IPS-NIHi7 (cell line): ENCODE data around the gene EYS.
"Not testable (repeated sequence)": the region's sequence is repeated elsewhere in the genome, so short reads cannot be mapped to it uniquely, and the experiment has no call there.

Experiments
- DNase-seq: peaks from one replicate; pipeline ENCODE4 v3.0.0; 2012; ENCODE audit warnings: mixed read lengths; ENCODE audit errors: extremely low spot score

Gene EYS

GRCh38 chr6:64249115-64249514, 1457.9 kb downstream of the EYS start:
- no peak for DNase-seq

GRCh38 chr6:64243618-64244017, 1463.4 kb downstream of the EYS start:
- DNase-seq: no peak

- DNase-seq: not testable (repeated sequence)
Measured at GRCh38 chr6:64238908-64239307, 1468.1 kb downstream of the EYS start.

- no peak for DNase-seq
Measured at GRCh38 chr6:64238071-64238470, 1469.0 kb downstream of the EYS start.

- no peak for DNase-seq
Measured at GRCh38 chr6:64233746-64234145, 1473.3 kb downstream of the EYS start.

GRCh38 chr6:64231928-64232327, 1475.1 kb downstream of the EYS start:
- no peak for DNase-seq

GRCh38 chr6:64230530-64230929, 1476.5 kb downstream of the EYS start:
- no peak for DNase-seq

- DNase-seq: no peak
Measured at GRCh38 chr6:64227863-64228262, 1479.2 kb downstream of the EYS start.

GRCh38 chr6:64225503-64225902, 1481.5 kb downstream of the EYS start:
- no peak for DNase-seq

GRCh38 chr6:64224819-64225218, 1482.2 kb downstream of the EYS start:
- DNase-seq: no peak

GRCh38 chr6:64221776-64222175, 1485.2 kb downstream of the EYS start:
- no peak for DNase-seq

GRCh38 chr6:64220801-64221200, 1486.2 kb downstream of the EYS start:
- no peak for DNase-seq

GRCh38 chr6:64217721-64218620, 1489.1 kb downstream of the EYS start:
- no peak for DNase-seq

GRCh38 chr6:64214373-64214772, 1492.7 kb downstream of the EYS start:
- DNase-seq: no peak

- DNase-seq: no peak
Measured at GRCh38 chr6:64213697-64214096, 1493.3 kb downstream of the EYS start.

- no peak for DNase-seq
Measured at GRCh38 chr6:64197246-64197645, 1509.8 kb downstream of the EYS start.

GRCh38 chr6:64186592-64186991, 1520.4 kb downstream of the EYS start:
- no peak for DNase-seq

GRCh38 chr6:64185621-64186020, 1521.4 kb downstream of the EYS start:
- DNase-seq: no peak

- DNase-seq: no peak
Measured at GRCh38 chr6:64175296-64175695, 1531.7 kb downstream of the EYS start.

- no peak for DNase-seq
Measured at GRCh38 chr6:64170316-64170715, 1536.7 kb downstream of the EYS start.

GRCh38 chr6:64160486-64160885, 1546.5 kb downstream of the EYS start:
- no peak for DNase-seq

- DNase-seq: no peak
Measured at GRCh38 chr6:64155063-64155462, 1552.0 kb downstream of the EYS start.

- DNase-seq: no peak
Measured at GRCh38 chr6:64146876-64147275, 1560.2 kb downstream of the EYS start.

GRCh38 chr6:64146094-64146493, 1560.9 kb downstream of the EYS start:
- no peak for DNase-seq
